Activated CD4-positive, CD25-positive, alpha-beta regulatory T cell treated with anti-CD3 and anti-CD28 coated beads, Interleukin-2, amount 50 U/mL, for 24 hours (primary cell): Measurements from ENCODE around the gene LRP2BP.
"Not testable (repeated sequence)": the region's sequence is repeated elsewhere in the genome, so short reads cannot be mapped to it uniquely, and the experiment has no call there.

Source experiments
- ATAC-seq, 2 donors: fragments of 150-1000 bp; cut with Tn5 transposase; one replicate each; pipeline ENCODE4 v1.10.0; 2021; ENCODE audit warnings: mild to moderate bottlenecking in 1 of 2, moderate library complexity in 1 of 2

Gene LRP2BP

GRCh38 chr4:185322803-185323202, 72.9 kb downstream of the LRP2BP start:
- ATAC-seq: no peak

GRCh38 chr4:185318679-185319078, 77.0 kb downstream of the LRP2BP start:
- no peak for ATAC-seq

- ATAC-seq: no peak
Measured at GRCh38 chr4:185317880-185318279, 77.8 kb downstream of the LRP2BP start.

GRCh38 chr4:185317462-185317861, 78.3 kb downstream of the LRP2BP start:
- ATAC-seq: not testable (repeated sequence)
